Measurements from ENCODE around the gene SPAG4. TPM values are rescaled to one million over a fixed set of nuclear protein-coding genes. Genes with fewer than 3 reads are reported as not detected.

The SPAG4 gene
- total RNA-seq, 4 donors from 2014 or later = 2.3 to 6.6 (median 5.5) TPM

- intact Hi-C loops (cut with DNase I) = no loop called here
- Histone ChIP-seq H3K36me3 (peaks cover 11 to 13% of the 10 kb centered on the region in 2 donors), H3K4me3 (replicated peaks in 1 of 3) (no peak overlapping the region), H3K27me3 (no peaks in the 10 kb centered on the region), H3K27ac (no peak overlapping the region), H3K4me1 (peaks cover 26 to 30% of the 10 kb centered on the region in 2 donors), H3K9me3 (no peaks in the 10 kb centered on the region)
- no peak for DNase-seq
- no peak for TF ChIP-seq POLR2A (IDR thresholded peaks at IDR 0.05)
- no peak for TF ChIP-seq CTCF (IDR thresholded peaks at IDR 0.05)
- 95 to 96% methylated on average over 7 to 11 of the region's 11 CpGs for WGBS, 2 donors
Observed at GRCh38 chr20:35620818-35621559, 5.4 kb downstream of the SPAG4 start.

GRCh38 chr20:35621560-35621946 lies 5.9 kb downstream of the SPAG4 start:
- DNase-seq = no peak
- no peak overlapping the region for H3K4me3 ChIP-seq (replicated peaks in 1 of 3)
- whole genome bisulfite sequencing, 2 donors = 91 to 96% methylated on average over 2 of the region's 2 CpGs
- peaks cover 26 to 30% of the 10 kb centered on the region in 2 donors for H3K4me1 ChIP-seq
- H3K27me3 ChIP-seq = no peaks in the 10 kb centered on the region
- peaks cover 16 to 19% of the 10 kb centered on the region in 2 donors for H3K36me3 ChIP-seq
- H3K27ac ChIP-seq = no peak overlapping the region
- intact Hi-C loops (cut with DNase I) = no loop called here
- H3K9me3 ChIP-seq = no peaks in the 10 kb centered on the region
- TF ChIP-seq POLR2A (IDR thresholded peaks at IDR 0.05) = no peak
- no peak for TF ChIP-seq CTCF (IDR thresholded peaks at IDR 0.05)

- TF ChIP-seq POLR2A (IDR thresholded peaks at IDR 0.05) (no peak), CTCF (IDR thresholded peaks at IDR 0.05) (no peak)
- DNase-seq = no peak
- H3K4me1 ChIP-seq = no peaks in the 10 kb centered on the region
- no peaks in the 10 kb centered on the region for H3K27me3 ChIP-seq
- 94 to 95% methylated on average over 6 of the region's 6 CpGs for WGBS, 2 donors
- no peaks in the 10 kb centered on the region for H3K9me3 ChIP-seq
- intact Hi-C loops (cut with DNase I) = no loop called here
- H3K27ac ChIP-seq = no peak overlapping the region
- peaks cover 38 to 54% of the 10 kb centered on the region in 2 donors for H3K36me3 ChIP-seq
- H3K4me3 ChIP-seq (replicated peaks in 1 of 3) = no peak overlapping the region
Observed at GRCh38 chr20:35625584-35626385, 10.2 kb downstream of the SPAG4 start.

- DNase-seq = no peak
- Histone ChIP-seq H3K36me3 (peaks cover 45 to 57% of the 10 kb centered on the region in 2 donors), H3K27ac (no peak overlapping the region), H3K9me3 (no peaks in the 10 kb centered on the region), H3K27me3 (no peaks in the 10 kb centered on the region), H3K4me3 (replicated peaks in 1 of 3) (no peak overlapping the region), H3K4me1 (no peaks in the 10 kb centered on the region)
- 93 to 95% methylated on average over 9 to 13 of the region's 13 CpGs for WGBS, 2 donors
- intact Hi-C loops (cut with DNase I) = no loop called here
- TF ChIP-seq POLR2A (IDR thresholded peaks at IDR 0.05) (no peak), CTCF (IDR thresholded peaks at IDR 0.05) (no peak)
Observed at GRCh38 chr20:35626386-35627001, 10.9 kb downstream of the SPAG4 start.
